A549 (cell line): ENCODE data around the gene LATS2. TPM values are rescaled to one million over a fixed set of nuclear protein-coding genes. Genes with fewer than 3 reads are reported as not detected.
A peak's percentile ranks its signal among the peaks of the same experiment; 100 is the strongest.

Experiments used
- ATAC-seq, 2 experiments: fragments of 200-7000 bp in 1 of 2; fragments of >200 bp in 1 of 2; cut with Nextera tagmentation in 1 of 2; cut with Tn5 transposase in 1 of 2; 3 replicates each; pipeline versions ENCODE4 v1.8.0 to v1.9.1; 2018 to 2020; ENCODE audit warnings: mild to moderate bottlenecking in 1 of 2, moderate library complexity in 1 of 2
- CTCF ChIA-PET: fragments of 300-600 bp; sonication (Branson Sonifier 250); formaldehyde crosslinking; extraction: SDS; loops from one replicate; lab custom pipeline; 2021; ENCODE audit warnings: antibody characterized with exemption, inconsistent platforms; lab: Yijun Ruan, JAX
- POLR2A ChIA-PET: fragments of 350-600 bp; formaldehyde crosslinking; extraction: SDS; loops from one replicate; lab custom pipeline; 2021; ENCODE audit warnings: antibody characterized with exemption, inconsistent platforms; lab: Yijun Ruan, JAX
- DNase-seq, 2 experiments: peaks; one replicate each; pipeline versions ENCODE4 v3.0.0 to v3.0.0-alpha.2; 2011 to 2016; ENCODE audit warnings: low read depth in 1 of 2, low spot score in 1 of 2
- FAIRE-seq: peaks from 2 replicates; lab custom pipeline; 2011; peaks lifted over from hg19 to GRCh38; lab: Jason Lieb, UNC
- H3K27ac ChIP-seq, 2 experiments: fragments of >200 bp; sonication (Bioruptor Twin); formaldehyde crosslinking; 3 replicates each; pipeline ENCODE4 v1.5.1; 2016 to 2017
- H3K4me1 ChIP-seq: fragments of >200 bp; sonication (Bioruptor Twin); formaldehyde crosslinking; 3 replicates; pipeline ENCODE4 v1.6.1; 2016
- H3K4me2 ChIP-seq: fragments of >200 bp; sonication (Bioruptor Twin); formaldehyde crosslinking; 3 replicates; pipeline ENCODE4 v1.6.1; 2016
- H3K4me3 ChIP-seq: fragments of >200 bp; sonication (Bioruptor Twin); formaldehyde crosslinking; 3 replicates; pipeline ENCODE4 v1.5.1; 2016
- H3K9me3 ChIP-seq: fragments of >200 bp; sonication (Bioruptor Twin); formaldehyde crosslinking; 3 replicates; pipeline ENCODE4 v1.6.1; 2016
- BHLHE40 ChIP-seq: IDR thresholded peaks from 2 replicates; pipeline ENCODE4 v1.6.1; 2012; ENCODE audit warnings: low read depth, low read length, inconsistent platforms
- CBX8 ChIP-seq: fragments of 200-600 bp; sonication (generic); IDR thresholded peaks from 2 replicates; pipeline ENCODE4 v1.6.1; 2016
- CTCF ChIP-seq: fragments of >200 bp; sonication (Bioruptor Twin); formaldehyde crosslinking; IDR thresholded peaks from 3 replicates; pipeline ENCODE4 v1.5.1; 2016
- E2F6 ChIP-seq: IDR thresholded peaks from 2 replicates; pipeline ENCODE4 v1.6.1; 2012; ENCODE audit warnings: low read depth, borderline replicate concordance
- EHMT2 ChIP-seq: fragments of 200-600 bp; sonication (generic); IDR thresholded peaks from 2 replicates; pipeline ENCODE4 v1.6.1; 2016; ENCODE audit warnings: antibody characterized with exemption, low read depth, mild to moderate bottlenecking, moderate library complexity
- ELK1 ChIP-seq: fragments of 150-350 bp; IDR thresholded peaks from 2 replicates; pipeline ENCODE4 v1.6.1; 2014; ENCODE audit warnings: low read depth, mild to moderate bottlenecking, low read length
- FOSB ChIP-seq: fragments of 250-450 bp; sonication (Bioruptor Pico); IDR thresholded peaks from 2 replicates; pipeline ENCODE4 v1.5.0; 2020; ENCODE audit warnings: mild to moderate bottlenecking, moderate library complexity
- HES2 ChIP-seq: fragments of >200 bp; sonication (Bioruptor Twin); formaldehyde crosslinking; IDR thresholded peaks from 2 replicates; pipeline ENCODE4 v1.6.1; 2016
- HOXB5 ChIP-seq: fragments of 250-450 bp; sonication (Bioruptor Pico); IDR thresholded peaks from 2 replicates; pipeline ENCODE4 v1.5.0; 2020; ENCODE audit warnings: mild to moderate bottlenecking, moderate library complexity
- JUNB ChIP-seq: fragments of >200 bp; sonication (Bioruptor Twin); formaldehyde crosslinking; IDR thresholded peaks from 2 replicates; pipeline ENCODE4 v1.6.1; 2016
- MAFK ChIP-seq: fragments of 450-650 bp; IDR thresholded peaks from 2 replicates; pipeline ENCODE4 v1.6.1; 2014; ENCODE audit not compliant: partially characterized antibody
- NPAS2 ChIP-seq: fragments of 250-450 bp; sonication (Bioruptor Pico); IDR thresholded peaks from 2 replicates; pipeline ENCODE4 v1.8.0; 2022; ENCODE audit warnings: mild to moderate bottlenecking, moderate library complexity, borderline replicate concordance
- PBX3 ChIP-seq: IDR thresholded peaks from 2 replicates; pipeline ENCODE4 v1.6.1; 2012
- RAD21 ChIP-seq, 2 experiments: fragments of >200 bp in 1 of 2; sonication (Bioruptor Twin) in 1 of 2; formaldehyde crosslinking in 1 of 2; IDR thresholded peaks in 1 of 2; conservative IDR thresholded peaks in 1 of 2; 2 replicates in 1 of 2; 3 replicates in 1 of 2; pipeline ENCODE4 v1.6.1; 2012 to 2018; ENCODE audit warnings: inconsistent platforms in 1 of 2
- RCOR1 ChIP-seq: fragments of 150-350 bp; IDR thresholded peaks from 2 replicates; pipeline ENCODE4 v1.6.1; 2014; ENCODE audit warnings: antibody characterized with exemption, low read length, low read depth
- REST ChIP-seq: fragments of 200-600 bp; sonication (generic); IDR thresholded peaks from 2 replicates; pipeline ENCODE4 v1.6.1; 2016; ENCODE audit warnings: antibody characterized with exemption, mild to moderate bottlenecking, moderate library complexity
- TP53 ChIP-seq: fragments of 250-450 bp; sonication (Bioruptor Pico); IDR thresholded peaks from 2 replicates; pipeline ENCODE4 v1.5.0; 2021; ENCODE audit warnings: mild to moderate bottlenecking, moderate library complexity
- USF2 ChIP-seq: fragments of 450-650 bp; IDR thresholded peaks from 2 replicates; pipeline ENCODE4 v1.6.1; 2014; ENCODE audit warnings: antibody characterized with exemption
- ZC3H11A ChIP-seq: fragments of 450-650 bp; IDR thresholded peaks from 2 replicates; pipeline ENCODE4 v1.6.1; 2014; ENCODE audit warnings: antibody characterized with exemption, mild to moderate bottlenecking
- WGBS: methylation state at CpG from one replicate; pipeline ENCODE4 v1.1.6; 2017; ENCODE audit errors: missing lambda C conversion rate; 5-methylcytosine and 5-hydroxymethylcytosine counted together
- polyA plus RNA-seq, 4 experiments: library from polyadenylated mRNA; depleted of rRNA in 3 of 4; stranded (reverse); fragments of >200 nt; fragmentation: RNase III in 1 of 4; extraction: RNeasy Plus Mini Kit Qiagen cat#74134 plus additional on column Dnase treatment in 1 of 4; gene quantifications; 2 replicates in 3 of 4; 3 replicates in 1 of 4; pipeline ENCODE4 v1.2.3, GENCODE V29; 2011 to 2017

LATS2 gene
- polyA plus RNA-seq, 2 of the 4 experiments (the other 2 are of a cell fraction): 7.8 to 7.9 TPM

- ATAC-seq: no peak
Observed at GRCh38 chr13:21000647-21001046, 60.7 kb downstream of the LATS2 start.

GRCh38 chr13:20998649-20999415 lies 62.6 kb downstream of the LATS2 start:
- ChIA-PET POLR2A (no interaction called here), CTCF (no interaction called here)
- FAIRE-seq (no peak), ATAC-seq (no peak), DNase-seq (no peak)
- H3K4me3 ChIP-seq: no peak overlapping the region
- H3K4me1 ChIP-seq: peaks cover 23% of the 10 kb centered on the region
- 94% methylated on average over 22 of the region's 60 CpGs for WGBS
- H3K9me3 ChIP-seq: peaks cover 4% of the 10 kb centered on the region; the same call in 1 of the 3 replicates
- H3K27ac ChIP-seq: no peak overlapping the region
- TF ChIP-seq NPAS2 (CRISPR knock-in tag) (no peak), USF2 (no peak), REST (no peak), FOSB (CRISPR knock-in tag) (no peak), ZC3H11A (no peak)
- H3K4me2 ChIP-seq: no peak overlapping the region

More at GRCh38 chr13:21000647-21001046, 60.7 kb downstream of the LATS2 start:
- FAIRE-seq (no peak), DNase-seq (no peak)
- Histone ChIP-seq H3K27ac (no peak overlapping the region), H3K4me1 (peaks cover 12% of the 10 kb centered on the region; the same call in 2 of the 3 replicates), H3K4me3 (no peak overlapping the region), H3K4me2 (no peak overlapping the region), H3K9me3 (peaks cover 4% of the 10 kb centered on the region; the same call in 1 of the 3 replicates)
- ChIA-PET POLR2A (no interaction called here), CTCF (no interaction called here)
- TF ChIP-seq MAFK (peak; percentile 59), BHLHE40 (no peak)
- WGBS: 84% methylated on average over 1 of the region's 1 CpG

GRCh38 chr13:20997301-20998161 lies 63.9 kb downstream of the LATS2 start:
- POLR2A ChIA-PET: no interaction called here
- DNase-seq (no peak), ATAC-seq (no peak), FAIRE-seq (no peak)
- H3K4me3 ChIP-seq: no peak overlapping the region
- H3K27ac ChIP-seq: no peak overlapping the region
- CTCF ChIA-PET: no interaction called here
- peaks cover 21% of the 10 kb centered on the region for H3K4me1 ChIP-seq
- H3K9me3 ChIP-seq: peaks cover 4% of the 10 kb centered on the region; the same call in 1 of the 3 replicates
- H3K4me2 ChIP-seq: no peak overlapping the region
- 90% methylated on average over 14 of the region's 14 CpGs for WGBS
- no peak for TF ChIP-seq JUNB
- TF ChIP-seq HOXB5 (CRISPR knock-in tag): no peak
- no peak for TF ChIP-seq E2F6
- no peak for TF ChIP-seq HES2
- TF ChIP-seq CTCF: no peak
- TF ChIP-seq ZC3H11A: no peak
- TF ChIP-seq RAD21 (conservative IDR thresholded peaks at IDR 0.05 in 1 of 2, IDR thresholded peaks at IDR 0.05 in 1 of 2): no peak
- TF ChIP-seq EHMT2: no peak
- no peak for TF ChIP-seq PBX3
- TF ChIP-seq TP53 (CRISPR knock-in tag): no peak
- no peak for TF ChIP-seq NPAS2 (CRISPR knock-in tag)
- TF ChIP-seq RCOR1: no peak
- no peak for TF ChIP-seq CBX8
- TF ChIP-seq ELK1: no peak
